HG02938 (cell line): ENCODE data around the gene LRFN2.

Experiments
- ATAC-seq: cut with Tn5 transposase; IDR thresholded peaks from one replicate; pipeline ENCODE4 v1.9.1; 2021; ENCODE audit warnings: mild to moderate bottlenecking, moderate library complexity; ENCODE audit not compliant: unreplicated experiment

LRFN2 gene

DNA sequence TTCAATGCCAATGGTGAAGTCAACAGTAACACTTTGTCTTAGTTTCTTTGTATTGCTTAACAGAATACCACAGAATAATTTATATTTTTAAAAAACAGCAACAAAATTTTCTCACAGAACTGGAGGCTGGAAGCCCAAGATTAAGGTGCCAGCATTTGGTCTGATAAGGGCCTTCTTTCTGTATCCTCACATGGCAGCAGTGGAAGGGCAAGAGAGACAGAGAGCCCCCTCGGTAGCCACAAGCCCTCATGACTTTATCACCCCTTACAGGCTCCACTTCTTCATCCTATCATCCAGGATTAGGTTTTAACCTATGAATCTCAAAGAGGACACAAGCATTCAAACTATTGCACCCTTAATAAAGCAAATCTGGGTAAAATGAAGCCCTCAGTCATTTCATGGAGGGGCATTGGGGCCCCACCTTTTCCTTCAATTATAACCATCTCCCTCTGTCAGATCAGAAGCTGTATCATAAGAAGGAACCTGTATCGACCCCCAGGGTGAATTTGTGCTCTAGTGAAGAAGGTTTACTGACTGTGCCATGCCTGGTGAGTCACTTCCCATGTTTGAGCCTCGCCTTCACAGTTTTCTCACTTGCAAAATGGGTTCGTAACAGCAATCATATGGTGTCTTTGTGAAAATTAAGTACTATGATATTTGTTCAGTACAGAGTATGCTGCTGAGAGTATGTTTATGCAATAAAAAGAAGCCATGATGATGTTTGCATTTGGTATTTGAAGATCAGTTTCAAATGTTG, 178.2 kb downstream of the LRFN2 start:
- ATAC-seq: no peak

DNA sequence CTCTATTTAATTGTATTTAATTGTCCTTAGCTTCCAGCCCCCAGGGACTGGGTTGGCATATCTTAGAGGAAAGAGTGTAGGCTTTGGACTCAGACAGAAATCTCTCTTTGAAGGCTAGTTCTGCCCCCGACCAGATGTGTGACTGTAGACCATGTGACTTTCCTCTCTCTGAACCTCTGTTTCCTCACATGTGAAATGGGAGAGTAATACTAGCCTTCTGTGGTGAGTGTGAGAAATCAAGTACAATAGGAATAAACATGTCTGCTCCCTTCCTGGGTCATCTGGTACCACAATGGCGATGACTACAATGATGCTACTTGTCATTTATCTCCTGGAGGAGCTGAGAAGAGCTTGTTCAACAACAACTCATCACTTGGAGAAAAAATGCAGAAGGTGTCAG, 179.9 kb downstream of the LRFN2 start:
- no peak for ATAC-seq

GRCh38 chr6:40406175-40406574, 181.0 kb downstream of the LRFN2 start:
- no peak for ATAC-seq

DNA sequence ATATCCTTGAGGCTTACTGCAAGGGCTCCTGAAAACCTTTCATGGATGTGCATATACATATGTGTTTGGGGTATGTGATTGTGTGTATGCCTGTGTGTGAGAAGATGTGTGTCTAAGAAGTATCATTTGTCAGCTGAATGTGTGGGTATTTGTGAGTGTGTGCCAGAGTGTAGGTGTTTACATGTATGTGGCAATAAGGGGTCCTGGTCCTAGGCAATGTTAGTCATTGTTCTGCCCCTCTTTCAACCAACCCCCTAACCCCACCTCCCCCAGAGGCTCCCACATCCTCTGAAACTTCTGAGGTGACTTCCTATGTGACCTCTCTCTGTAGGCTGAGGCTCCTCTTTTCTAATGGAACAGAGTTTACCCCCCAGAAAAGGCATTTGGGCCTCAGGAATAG, 186.4 kb downstream of the LRFN2 start:
- ATAC-seq: no peak

GRCh38 chr6:40399888-40400457, 187.2 kb downstream of the LRFN2 start:
- ATAC-seq: no peak

- no peak for ATAC-seq
These were observed 188.2 kb downstream of the LRFN2 start for GRCh38 chr6:40398810-40399477.

DNA sequence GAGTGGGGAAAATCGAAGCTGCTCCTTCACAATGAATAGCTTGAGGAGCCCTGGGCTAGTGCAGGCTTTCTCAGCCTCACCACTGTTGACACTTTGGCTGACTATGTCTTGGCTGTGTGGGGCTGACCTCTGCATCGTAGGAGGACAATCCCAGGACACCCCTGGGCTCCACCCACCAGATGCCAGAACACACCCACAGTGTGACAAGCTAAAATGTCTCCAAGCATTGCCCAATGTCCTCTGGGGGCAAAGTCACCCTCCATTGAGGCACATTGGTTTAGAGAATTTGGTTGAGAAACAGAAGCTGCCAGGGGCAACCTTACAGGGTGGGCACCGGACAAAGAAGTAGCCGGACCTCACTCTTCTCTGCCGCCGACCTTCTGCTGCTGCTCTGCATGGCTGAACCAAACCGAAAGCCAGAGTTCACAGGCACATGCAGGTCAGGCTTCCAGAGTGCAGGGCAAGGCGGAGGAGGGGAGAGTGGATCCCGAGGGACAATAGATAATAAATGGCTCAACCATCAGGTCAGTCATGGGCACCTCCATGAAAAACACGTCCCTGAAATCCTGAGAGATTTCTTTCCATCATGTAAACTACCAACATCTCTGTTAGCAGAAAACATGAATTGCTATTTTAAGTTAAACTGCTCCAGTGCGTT, 189.0 kb downstream of the LRFN2 start:
- no peak for ATAC-seq

- ATAC-seq: no peak
These were observed 189.7 kb downstream of the LRFN2 start for GRCh38 chr6:40397287-40398033.

DNA sequence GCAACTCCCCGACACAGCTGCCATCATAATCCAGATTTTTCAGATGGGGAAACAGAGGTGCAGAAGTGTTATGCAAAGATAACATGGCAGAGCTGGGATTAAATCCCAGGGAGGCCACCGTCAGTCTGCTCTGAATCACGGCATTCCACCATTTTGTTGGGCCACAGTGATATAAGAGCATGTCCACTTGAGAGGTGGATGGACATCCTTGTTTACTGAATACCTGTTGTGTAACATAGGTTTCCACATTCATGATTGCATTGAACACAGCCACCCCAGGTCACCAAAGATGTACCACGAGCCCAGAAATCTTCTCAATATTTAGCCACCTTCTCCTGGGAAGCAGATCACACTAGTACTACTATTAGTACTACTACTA, 191.5 kb downstream of the LRFN2 start:
- ATAC-seq: no peak

DNA sequence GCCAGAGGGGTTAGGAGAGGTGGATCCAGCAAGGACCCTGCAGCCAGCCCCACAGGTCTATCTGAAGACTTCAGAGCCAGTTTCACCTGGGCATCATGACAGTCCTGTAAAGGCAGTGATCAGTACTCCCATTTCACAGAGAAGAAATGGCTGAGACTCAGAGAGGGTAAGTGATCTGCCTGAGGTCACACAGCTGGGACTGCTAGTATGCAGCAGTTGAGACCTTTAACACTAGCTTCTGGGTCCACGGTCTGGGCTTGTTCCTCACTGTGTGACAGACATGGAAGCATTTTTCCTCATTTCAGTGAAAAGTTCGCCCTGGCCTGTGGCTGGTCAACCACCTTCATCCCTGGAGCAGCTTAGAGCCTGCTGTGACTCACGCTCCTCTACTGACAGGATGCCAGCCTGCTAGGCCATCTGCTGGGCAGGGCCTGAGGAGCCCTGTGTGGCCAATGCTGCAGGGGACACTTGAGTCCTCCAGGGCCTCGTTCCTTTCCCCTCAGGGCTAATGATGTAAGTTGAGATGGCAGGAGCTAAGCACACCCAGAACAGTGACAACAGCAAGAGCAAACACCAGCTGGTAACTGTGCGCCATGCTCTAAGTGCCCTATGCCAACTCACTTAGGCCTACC, 192.0 kb downstream of the LRFN2 start:
- no peak for ATAC-seq

- ATAC-seq: no peak
These were observed 192.8 kb downstream of the LRFN2 start for GRCh38 chr6:40394381-40394780.

DNA sequence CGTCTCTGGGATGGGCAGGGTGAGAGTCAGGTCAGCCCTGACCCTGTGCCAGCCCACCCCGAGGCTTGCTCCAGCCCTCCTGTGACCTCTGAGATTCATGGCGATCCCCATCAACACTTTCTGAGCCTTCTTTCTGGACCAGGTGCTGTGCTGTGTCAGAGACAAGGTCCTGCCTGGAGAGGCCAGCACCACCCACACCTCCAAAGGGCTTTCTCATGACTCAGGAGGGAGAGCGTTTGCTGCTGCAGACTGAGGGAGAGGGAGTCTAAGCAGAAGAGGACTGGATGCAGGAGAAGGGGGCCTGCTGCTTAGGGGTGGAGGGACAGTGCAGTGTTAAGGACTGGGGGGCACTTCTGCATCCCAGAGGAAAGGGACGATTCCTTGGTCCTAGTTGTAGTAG, 193.5 kb downstream of the LRFN2 start:
- ATAC-seq: no peak

GRCh38 chr6:40392589-40392988, 194.6 kb downstream of the LRFN2 start:
- no peak for ATAC-seq

DNA sequence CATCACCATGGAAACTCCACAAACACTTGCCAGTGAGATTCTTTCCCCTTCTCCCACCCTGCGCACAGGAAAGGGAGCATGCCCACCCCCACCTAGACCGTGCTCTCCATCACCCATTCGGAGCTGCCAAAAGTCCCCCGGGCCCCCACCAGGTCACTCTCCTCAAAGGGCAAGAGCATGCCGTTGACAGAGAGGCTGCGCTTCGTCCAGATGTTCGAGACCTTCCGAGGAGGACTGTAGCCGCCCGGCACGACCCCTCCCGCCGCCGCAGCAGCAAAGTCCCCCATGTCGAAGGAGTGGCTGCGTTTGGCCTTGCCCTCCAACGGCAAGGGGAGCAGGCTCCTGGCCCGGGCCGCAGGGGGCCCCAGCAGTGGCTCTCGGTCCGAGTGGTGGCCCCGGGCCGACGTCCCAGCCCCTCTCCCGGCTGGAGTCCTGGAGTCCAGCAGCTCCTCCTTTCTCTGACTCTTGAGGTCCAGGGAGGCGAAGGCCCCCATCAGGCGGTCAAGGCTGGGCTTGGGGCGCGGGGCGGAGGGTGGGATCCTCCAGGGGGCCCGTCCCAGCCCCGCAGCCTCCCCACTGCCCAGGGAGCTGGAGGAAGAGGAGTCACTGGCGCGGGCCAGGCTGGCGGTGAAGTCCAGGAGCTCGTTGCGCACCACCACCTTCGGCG, 195.2 kb downstream of the LRFN2 start:
- no peak for ATAC-seq

DNA sequence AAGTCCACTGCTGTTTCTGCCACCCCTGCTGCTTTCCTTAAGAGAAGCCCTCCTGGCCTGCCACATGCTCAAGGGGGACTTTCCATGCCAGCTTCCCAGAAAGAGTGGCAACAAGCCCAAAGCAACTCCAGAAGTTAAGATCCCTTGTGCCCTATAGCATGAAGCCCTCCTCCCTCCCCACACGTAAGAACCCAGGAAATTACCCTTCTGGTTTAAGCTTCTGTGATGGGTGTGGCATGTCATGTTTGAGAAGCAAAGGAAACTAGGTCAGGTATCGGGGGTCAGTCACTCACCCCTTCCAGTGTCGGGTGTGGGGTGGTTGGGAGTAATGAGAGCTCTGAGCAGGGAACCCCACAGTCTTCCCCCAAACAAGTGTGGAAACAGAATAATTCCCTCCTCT, 196.1 kb downstream of the LRFN2 start:
- ATAC-seq: no peak

- no peak for ATAC-seq
These were observed 196.9 kb downstream of the LRFN2 start for GRCh38 chr6:40390144-40390800.

- no peak for ATAC-seq
These were observed 197.9 kb downstream of the LRFN2 start for GRCh38 chr6:40389254-40389653.

DNA sequence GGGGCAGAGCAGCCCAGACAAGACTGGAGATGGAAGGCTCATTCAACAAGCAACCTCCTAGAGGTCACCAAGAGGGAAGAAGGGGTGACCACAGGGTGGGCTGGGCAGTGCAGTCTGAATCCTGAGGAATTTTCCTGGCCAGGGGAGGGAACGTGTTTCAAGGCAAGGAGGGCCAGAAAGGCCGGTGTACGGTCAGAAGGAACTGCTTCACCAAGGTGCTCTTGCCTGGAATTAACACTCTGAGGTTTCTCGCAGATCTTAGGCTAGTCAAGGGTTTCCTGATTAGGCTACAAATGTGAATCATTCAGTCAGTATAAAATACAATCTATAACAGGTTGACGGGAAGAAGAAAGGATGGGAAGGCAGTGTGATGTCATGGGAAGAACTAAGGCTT, 199.3 kb downstream of the LRFN2 start:
- ATAC-seq: no peak

GRCh38 chr6:40387127-40387870, 199.9 kb downstream of the LRFN2 start:
- no peak for ATAC-seq
